Breast epithelium (tissue), 3 donors: ENCODE data around the gene ABCA6.

Source experiments
- POLR2A ChIP-seq: fragments of 450-650 bp; IDR thresholded peaks from one replicate; pipeline ENCODE4 v1.6.1; 2016; ENCODE audit warnings: antibody characterized with exemption, mild to moderate bottlenecking, moderate library complexity
- TF ChIP-seq, protein P1 (sequence below), 3 donors: fragments of 450-650 bp; IDR thresholded peaks; one replicate each; pipeline ENCODE4 v1.5.1; 2016 to 2017; ENCODE audit warnings: antibody characterized with exemption in 3 of 3, mild to moderate bottlenecking in 3 of 3, moderate library complexity in 3 of 3

DNA sequence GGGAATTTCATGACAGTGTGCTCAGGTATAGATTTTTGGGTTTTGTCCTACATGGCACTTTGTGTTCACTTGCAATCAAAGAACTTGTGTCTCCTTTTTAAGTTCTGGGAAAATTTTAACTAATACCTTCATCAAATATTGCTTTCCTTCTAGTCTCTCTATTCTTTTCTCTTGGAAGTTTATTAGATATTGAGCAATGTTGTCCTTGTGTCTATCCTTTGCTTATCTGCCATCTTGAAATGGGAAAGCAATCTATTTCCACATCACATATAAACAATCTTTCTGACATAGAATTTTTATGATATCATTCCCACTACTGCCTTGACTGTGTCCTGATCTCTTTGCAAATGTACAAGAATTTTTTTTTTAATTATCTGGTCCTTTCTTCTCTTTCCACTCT lies 76.6 kb downstream of the ABCA6 start:
- TF ChIP-seq, protein P1, sequence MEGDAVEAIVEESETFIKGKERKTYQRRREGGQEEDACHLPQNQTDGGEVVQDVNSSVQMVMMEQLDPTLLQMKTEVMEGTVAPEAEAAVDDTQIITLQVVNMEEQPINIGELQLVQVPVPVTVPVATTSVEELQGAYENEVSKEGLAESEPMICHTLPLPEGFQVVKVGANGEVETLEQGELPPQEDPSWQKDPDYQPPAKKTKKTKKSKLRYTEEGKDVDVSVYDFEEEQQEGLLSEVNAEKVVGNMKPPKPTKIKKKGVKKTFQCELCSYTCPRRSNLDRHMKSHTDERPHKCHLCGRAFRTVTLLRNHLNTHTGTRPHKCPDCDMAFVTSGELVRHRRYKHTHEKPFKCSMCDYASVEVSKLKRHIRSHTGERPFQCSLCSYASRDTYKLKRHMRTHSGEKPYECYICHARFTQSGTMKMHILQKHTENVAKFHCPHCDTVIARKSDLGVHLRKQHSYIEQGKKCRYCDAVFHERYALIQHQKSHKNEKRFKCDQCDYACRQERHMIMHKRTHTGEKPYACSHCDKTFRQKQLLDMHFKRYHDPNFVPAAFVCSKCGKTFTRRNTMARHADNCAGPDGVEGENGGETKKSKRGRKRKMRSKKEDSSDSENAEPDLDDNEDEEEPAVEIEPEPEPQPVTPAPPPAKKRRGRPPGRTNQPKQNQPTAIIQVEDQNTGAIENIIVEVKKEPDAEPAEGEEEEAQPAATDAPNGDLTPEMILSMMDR (IDR thresholded peaks at IDR 0.05) = no peak
- no peak for TF ChIP-seq POLR2A
